GM10266 (cell line): ENCODE data around the gene SASH1.
"Not testable (repeated sequence)": the region's sequence is repeated elsewhere in the genome, so short reads cannot be mapped to it uniquely, and the experiment has no call there.

Experiments
- DNase-seq: peaks from one replicate; pipeline ENCODE4 v3.0.0; 2012; ENCODE audit errors: extremely low spot score
- CTCF ChIP-seq: IDR thresholded peaks from 2 replicates; pipeline ENCODE4 v1.5.1; 2012; ENCODE audit warnings: mild to moderate bottlenecking, low read depth; ENCODE audit not compliant: control insufficient read depth, insufficient read depth; ENCODE audit errors: missing control alignments

Gene SASH1

GRCh38 chr6:148348778-148349177, 6.1 kb downstream of the SASH1 start:
- DNase-seq = no peak
- TF ChIP-seq CTCF = no peak

- no peak for DNase-seq
- TF ChIP-seq CTCF = no peak
Measured at GRCh38 chr6:148349466-148349865, 6.8 kb downstream of the SASH1 start.

- DNase-seq = no peak
- TF ChIP-seq CTCF = no peak
Measured at GRCh38 chr6:148351309-148351708, 8.7 kb downstream of the SASH1 start.

- DNase-seq = not testable (repeated sequence)
Measured at GRCh38 chr6:148352421-148352820, 9.8 kb downstream of the SASH1 start.

- TF ChIP-seq CTCF = no peak
- no peak for DNase-seq
Measured at GRCh38 chr6:148358196-148358785, 15.7 kb downstream of the SASH1 start.

- no peak for TF ChIP-seq CTCF
- DNase-seq = no peak
Measured at GRCh38 chr6:148359228-148359627, 16.6 kb downstream of the SASH1 start.

GRCh38 chr6:148364056-148364824, 21.6 kb downstream of the SASH1 start:
- TF ChIP-seq CTCF = no peak
- DNase-seq = no peak

GRCh38 chr6:148365041-148365440, 22.4 kb downstream of the SASH1 start:
- no peak for DNase-seq
- TF ChIP-seq CTCF = no peak
